ENCODE results near the gene HTD2.

Gene HTD2

DNA sequence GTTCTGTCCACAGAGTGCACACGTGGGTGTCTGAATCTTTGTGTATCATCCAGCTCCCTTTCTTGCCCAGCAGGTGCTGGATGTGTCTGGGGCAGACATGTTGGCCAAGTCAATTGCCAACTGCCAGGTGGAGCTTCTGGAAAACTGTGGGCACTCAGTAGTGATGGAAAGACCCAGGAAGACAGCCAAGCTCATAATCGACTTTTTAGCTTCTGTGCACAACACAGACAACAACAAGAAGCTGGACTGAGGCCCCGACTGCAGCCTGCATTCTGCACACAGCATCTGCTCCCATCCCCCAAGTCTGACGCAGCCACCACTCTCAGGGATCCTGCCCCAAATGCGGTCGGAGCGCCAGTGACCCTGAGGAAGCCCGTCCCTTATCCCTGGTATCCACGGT lies 12.8 kb upstream of the HTD2 start:
- no peak for DNase-seq

DNA sequence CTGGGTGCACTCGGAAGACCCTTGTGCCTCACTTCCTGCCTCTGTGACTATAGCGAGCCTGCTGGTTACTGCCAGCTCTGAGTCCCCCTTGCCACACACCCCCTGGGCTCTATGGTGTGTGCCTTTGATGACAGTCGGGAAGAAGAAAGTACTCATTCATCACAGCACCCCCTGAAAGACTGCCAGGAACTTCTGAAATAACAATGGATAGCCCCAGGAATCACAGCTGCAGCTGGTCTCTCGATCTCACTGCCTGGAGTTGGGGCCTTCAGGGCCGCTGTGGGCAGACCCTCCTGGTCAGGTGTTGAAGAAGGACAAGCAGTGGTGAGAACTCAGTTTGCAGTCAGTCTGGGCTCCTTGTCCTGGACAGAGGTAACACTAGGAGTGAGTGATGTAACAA lies 10.1 kb upstream of the HTD2 start:
- no peak for DNase-seq

- no peak for DNase-seq
These were observed 9.5 kb upstream of the HTD2 start for GRCh38 chr3:58296843-58297242.

DNA sequence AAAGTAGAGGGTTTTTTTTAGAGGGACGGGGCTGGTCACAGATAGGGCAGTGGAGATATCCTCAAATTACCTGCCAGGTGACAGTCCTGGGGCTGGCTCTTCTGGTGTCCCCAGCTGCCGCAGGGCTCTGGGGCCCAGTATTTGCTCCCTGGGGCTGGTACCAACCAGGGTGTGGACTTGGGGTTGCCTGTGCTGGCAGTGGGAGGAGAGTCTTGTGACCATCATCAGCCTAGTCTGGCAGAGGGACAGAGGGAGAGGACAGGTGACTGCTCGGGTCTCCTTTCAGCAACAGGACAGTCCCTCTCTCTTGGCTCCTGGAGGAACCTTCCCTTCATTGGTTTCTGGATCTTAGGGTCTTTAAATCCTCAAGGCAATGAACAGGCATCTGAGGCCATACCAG lies 8.1 kb upstream of the HTD2 start:
- DNase-seq, result no peak

- no peak for DNase-seq
These were observed 7.2 kb upstream of the HTD2 start for GRCh38 chr3:58299075-58299474.

DNA sequence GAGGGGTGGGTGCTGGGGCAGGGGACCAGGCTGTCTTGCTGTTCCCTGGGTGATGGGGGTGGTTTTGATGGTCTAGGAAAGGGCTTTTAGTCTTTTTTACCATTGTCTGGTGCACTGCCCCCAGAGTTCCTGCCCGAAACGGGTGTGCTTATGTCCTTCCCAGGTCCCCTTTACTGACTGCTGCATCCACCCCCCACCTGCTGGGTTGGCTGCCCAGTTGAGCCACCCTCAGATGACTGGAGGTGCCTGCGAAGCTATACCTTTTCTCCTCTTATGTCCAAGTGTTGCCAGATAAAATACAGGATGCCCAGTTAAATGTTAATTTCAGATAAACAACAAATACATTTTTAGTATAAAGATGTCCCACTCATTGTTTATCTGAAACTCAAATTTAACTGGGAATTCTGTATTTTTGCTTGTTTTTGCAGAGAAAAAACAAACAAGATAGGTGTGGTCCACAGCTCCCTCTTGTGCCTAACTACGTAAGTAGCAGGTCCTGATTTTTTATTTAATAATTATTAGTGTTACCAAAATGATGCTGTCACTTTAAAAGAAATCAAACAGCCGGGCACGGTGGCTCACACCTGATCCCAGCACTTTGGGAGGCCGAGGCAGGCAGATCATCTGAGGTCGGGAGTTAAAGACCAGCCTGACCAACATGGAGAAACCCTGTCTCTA lies 6.3 kb upstream of the HTD2 start:
- DNase-seq, result no peak

DNA sequence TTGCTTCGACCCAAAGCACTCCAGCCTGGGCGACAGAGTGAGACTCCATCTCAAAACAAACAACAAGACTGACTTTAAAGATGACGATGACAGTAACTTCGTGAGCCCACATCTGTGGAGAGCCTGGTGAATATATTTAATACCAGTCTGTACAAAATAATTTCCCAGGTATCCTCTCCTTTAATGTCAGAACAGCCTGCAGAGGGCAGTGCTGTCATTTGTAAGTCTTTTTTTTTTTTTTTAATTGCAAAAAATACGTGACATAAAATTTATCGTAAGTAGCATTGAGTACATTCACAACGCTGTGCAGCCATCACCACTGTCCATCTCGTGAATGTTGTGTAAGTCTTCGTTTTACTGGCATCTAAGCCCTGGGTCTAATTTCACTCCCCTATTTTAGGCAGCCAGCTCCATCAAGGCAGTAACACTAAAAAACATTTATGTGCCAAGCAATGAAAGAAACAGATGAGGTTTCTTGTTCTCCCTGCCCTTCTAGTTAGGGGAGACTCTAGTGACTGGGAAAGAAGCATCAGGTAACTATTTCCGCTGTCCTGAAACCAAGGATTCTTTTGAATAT lies 1.4 kb downstream of the HTD2 start:
- no peak for DNase-seq

GRCh38 chr3:58308728-58309127 lies 2.4 kb downstream of the HTD2 start:
- DNase-seq, result no peak

DNA sequence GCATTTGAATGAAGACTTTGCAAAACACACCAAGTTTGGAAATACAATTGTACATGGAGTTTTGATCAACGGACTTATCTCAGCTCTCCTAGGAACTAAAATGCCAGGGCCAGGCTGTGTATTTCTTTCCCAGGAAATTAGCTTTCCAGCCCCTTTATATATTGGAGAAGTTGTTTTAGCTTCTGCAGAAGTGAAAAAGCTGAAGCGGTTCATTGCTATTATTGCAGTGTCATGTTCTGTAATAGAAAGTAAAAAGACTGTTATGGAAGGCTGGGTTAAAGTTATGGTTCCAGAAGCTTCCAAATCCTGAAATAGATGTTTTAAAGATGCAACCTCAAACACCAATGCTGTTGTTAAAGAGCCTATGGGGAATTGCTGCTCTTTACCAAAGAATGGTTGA lies 11.5 kb downstream of the HTD2 start:
- no peak for DNase-seq

DNA sequence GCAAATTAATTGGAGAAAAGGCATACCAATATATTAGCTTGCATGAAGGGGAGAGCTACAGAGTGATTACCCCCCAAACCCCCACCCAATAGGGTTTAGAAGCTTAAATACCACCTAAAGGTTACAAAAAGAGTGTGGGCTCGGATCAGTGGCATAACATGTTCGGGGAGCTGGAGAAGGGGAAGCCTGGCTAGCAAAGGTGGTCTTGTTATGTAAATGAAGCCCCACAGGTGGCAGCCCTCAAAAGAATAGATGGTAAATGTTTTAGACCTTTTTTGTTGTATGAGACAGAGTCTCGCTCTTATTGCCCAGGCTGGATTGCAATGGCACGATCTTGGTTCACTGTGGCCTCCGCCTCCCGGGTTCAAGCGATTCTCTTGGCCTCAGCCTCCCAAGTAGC lies 15.5 kb downstream of the HTD2 start:
- DNase-seq, result no peak

- no peak for DNase-seq
These were observed 16.5 kb downstream of the HTD2 start for GRCh38 chr3:58322793-58323192.

DNA sequence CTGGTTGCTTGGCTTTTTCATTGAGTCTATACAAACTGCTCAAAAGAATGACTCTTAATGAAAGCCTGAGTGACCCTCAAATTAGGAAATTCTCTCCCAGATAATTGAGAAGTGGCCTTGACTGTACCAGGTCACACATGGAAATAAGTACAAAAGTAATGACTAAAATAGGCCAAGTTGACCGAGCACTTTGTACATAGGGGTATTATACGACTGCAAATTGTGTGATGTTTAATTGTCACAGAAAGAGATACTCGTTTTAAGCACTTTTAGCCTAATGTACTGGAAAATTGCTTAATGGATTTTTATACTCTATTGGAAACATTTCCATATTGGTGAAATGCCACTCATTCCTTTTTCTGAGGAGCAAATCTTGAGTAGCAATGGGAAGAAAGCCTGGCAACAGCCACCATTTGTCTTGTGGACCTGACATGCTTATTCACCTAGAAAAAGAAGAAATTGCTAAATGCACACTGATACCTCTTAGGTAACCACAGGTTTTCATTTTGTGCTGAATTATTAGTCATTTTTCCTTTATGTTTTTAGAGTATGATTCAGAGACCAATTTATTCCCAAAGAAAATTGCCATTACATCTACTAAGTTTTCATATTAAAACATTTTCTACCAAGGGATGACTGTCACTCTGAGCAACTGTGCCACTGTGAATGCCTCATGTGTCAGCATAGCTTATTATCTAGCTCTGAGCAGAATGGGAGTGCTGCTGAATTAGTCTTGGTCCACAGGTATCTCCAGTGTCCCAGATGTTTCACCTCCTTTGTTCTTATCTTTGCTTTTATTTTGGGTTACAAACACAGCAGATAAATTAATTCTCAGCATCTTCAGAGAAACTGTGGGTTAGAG lies 17.4 kb downstream of the HTD2 start:
- DNase-seq, result no peak

DNA sequence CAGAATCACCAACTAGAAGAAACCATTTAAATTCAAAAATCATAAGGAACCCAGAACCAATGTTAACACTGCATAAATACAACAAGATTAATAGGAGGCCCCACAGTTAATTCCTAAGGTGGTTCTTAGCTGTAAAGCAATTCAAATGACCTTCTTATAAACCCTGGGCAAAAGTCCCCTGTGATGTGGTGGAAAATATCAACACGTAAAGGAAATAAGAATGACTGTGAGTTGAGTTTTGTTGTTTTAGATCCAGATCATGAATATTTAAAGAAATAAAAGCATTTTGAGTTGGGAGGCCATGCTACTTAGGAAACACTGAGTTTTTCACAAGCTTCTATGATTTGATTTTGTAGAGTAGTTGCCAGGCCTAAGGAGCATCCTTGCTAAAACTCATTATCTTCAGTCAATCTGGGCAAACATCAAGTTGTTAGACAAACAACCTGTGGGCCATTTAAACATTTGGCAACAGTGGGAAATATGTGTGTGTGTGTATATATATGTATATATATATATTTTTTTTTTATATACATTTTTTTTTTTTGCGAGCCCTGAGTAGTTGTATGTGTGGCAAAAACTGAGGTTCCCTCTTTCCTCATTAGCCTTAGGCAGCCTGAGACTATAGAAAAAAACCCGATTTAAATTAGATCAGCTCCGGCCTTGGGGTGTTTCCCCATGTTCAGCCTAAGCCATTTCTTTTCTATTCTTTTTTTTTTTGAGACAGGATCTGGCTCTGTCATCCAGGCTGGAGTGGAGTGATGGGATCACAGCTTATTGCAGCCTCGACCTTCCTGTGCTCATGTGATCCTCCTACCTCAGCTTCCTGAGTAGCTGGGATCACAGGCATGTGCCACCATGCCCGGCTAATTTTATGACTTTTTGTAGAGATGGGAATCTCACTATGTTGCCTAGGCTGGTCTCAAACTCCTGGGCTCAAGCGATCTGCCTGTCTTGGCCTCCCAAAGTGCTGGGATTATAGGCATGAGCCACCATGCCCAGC lies 18.4 kb downstream of the HTD2 start:
- no peak for DNase-seq

DNA sequence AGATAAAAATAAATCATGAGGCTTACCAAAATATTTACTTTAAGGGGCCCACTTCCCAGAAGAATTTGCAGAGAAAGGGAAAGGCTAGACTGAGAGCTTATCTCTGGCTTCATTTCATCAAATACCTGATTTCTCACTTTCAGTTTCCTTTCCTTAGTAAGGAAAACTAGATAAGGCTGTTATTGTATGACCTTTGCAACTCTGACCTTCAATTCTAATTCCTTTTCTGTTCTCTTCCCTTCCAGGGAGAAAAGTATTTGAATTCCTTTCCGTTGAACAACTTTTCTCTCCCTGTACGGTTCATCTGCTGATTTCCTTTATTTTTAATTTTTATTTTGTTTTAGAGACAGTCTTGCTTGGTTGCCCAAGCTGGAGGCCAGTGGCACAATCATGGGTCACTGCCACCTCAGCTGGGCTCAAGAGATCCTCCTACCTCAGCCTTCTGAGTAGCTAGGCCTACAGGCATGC lies 19.2 kb downstream of the HTD2 start:
- no peak for DNase-seq

- DNase-seq, result no peak
These were observed 20.1 kb downstream of the HTD2 start for GRCh38 chr3:58326267-58326900.

DNA sequence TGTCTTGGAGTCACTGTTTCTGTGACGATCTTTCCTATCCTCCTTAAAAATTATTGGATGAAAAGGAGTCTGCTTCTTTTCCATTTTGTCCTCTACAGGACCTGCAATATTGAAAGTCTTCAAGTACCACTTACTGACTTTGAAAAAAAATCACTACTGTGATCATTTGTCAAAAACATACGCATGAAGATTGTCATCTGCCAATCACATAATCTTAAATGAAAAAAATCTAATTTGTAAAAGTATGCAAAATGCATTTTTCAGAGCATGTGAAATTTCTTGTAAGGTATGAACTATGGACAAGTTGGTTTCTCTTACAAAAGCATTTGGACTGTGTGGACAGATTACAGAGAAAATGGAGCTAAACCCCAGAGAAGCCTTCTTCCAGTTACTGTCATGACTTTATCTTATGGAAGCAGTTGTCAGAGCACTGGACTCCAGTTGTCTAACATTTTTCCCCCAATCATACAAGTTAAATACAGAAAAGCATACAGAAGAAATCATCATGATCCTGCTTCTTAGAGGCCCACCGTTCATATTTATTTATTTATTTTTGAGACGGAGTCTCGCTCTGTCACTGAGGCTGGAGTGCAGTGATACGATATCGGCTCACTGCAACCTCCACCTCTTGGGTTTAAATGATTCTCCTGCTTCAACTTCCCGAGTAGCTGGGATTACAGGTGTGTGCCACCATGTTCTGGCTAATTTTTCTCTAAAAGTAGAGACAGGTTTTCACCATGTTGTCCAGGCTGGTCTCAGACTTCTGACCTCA lies 23.0 kb downstream of the HTD2 start:
- DNase-seq, result no peak

DNA sequence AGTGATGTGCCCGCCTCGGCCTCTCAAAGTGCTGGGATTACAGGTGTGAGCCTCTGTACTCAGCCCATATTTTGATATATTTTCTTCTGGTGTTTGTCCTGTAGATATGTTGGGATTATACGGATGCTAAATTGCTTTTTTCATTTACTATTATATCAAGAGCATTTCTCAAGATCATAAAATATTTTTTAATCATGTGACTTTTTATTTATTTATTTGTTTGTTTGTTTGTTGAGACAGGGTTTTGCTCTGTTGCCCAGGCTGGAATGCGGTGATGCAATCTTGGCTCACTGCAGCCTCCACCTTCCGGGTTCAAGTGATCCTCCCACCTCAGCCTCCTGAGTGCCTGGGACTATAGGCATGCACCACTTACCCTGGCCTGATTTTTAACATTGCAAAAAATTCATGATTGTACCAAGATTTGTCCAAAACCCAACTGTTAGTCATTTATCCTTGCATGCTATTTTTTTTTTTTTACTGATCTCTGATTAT lies 23.6 kb downstream of the HTD2 start:
- no peak for DNase-seq

- no peak for DNase-seq
These were observed 25.4 kb downstream of the HTD2 start for GRCh38 chr3:58331593-58332152.

DNA sequence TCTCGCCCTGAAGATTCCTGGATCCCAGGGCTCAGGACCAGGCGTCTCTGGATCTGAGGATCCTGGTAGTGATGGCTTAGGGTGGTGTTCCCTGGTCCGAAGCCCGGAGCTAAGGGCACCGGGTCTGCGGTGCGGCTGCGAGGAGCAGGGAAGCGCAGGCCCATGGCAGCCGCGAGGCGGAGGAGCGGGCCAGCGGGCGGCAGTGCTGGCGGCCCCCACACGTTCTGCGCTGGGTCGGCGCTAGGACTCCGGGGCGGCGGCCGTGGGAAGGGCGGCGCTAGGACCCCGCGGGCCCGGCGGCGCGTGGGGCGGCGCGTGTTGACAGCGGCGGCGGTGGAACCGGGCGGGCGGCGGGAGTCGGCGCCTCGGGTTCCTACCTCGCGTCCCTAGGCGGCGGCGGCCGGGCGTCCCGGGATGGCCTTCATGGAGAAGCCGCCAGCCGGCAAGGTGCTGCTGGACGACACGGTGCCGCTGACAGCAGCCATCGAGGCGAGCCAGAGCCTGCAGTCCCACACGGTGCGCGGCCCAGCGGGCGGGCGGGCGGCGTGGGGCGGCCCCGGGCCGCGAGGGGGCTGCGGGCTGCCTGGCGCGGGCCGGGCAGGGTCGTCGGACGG lies 26.4 kb downstream of the HTD2 start, which contains the start of gene PXK:
Gene PXK (plus strand): TSS at position 318 of the 614 bp plus-strand sequence. CDS start 97 bp downstream, at position 415.
- DNase-seq, result peak; percentile 51

All from NK-92 treated with Interleukin-12 subunit alpha and Interleukin-12 subunit beta, amount 100 ng/mL, for 24 hours (cell line).